MM.1S (cell line): ENCODE results near the gene TTC16.

Experiments used
- EZH2 ChIP-seq: fragments of 300-600 bp; sonication (generic); optimal IDR thresholded peaks from 2 replicates; pipeline ENCODE3; 2017; ENCODE audit warnings: low read depth, mild to moderate bottlenecking, antibody characterized with exemption, low read length, mixed read lengths
- EZH2phosphoT487 ChIP-seq: fragments of 300-600 bp; sonication (generic); IDR thresholded peaks from 2 replicates; pipeline ENCODE4 v1.6.1; 2018; ENCODE audit warnings: antibody characterized with exemption, low read length
- TF ChIP-seq, protein P1 (sequence below): fragments of 300-600 bp; sonication (generic); IDR thresholded peaks from 2 replicates; pipeline ENCODE4 v1.5.1; 2016; ENCODE audit warnings: antibody characterized with exemption, low read length, mixed read lengths

GRCh38 chr9:127694890-127695720, 20.8 kb upstream of the TTC16 start:
- TF ChIP-seq EZH2 (no peak), EZH2phosphoT487 (no peak)
- TF ChIP-seq, protein P1, sequence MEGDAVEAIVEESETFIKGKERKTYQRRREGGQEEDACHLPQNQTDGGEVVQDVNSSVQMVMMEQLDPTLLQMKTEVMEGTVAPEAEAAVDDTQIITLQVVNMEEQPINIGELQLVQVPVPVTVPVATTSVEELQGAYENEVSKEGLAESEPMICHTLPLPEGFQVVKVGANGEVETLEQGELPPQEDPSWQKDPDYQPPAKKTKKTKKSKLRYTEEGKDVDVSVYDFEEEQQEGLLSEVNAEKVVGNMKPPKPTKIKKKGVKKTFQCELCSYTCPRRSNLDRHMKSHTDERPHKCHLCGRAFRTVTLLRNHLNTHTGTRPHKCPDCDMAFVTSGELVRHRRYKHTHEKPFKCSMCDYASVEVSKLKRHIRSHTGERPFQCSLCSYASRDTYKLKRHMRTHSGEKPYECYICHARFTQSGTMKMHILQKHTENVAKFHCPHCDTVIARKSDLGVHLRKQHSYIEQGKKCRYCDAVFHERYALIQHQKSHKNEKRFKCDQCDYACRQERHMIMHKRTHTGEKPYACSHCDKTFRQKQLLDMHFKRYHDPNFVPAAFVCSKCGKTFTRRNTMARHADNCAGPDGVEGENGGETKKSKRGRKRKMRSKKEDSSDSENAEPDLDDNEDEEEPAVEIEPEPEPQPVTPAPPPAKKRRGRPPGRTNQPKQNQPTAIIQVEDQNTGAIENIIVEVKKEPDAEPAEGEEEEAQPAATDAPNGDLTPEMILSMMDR, result no peak
